Central memory CD4-positive, alpha-beta T cell (primary cell): ENCODE results near the gene ADAM10.
A peak's percentile ranks its signal among the peaks of the same experiment; 100 is the strongest.

Experiments
- DNase-seq: peaks from one replicate; pipeline ENCODE4 v3.0.0; 2022
- total RNA-seq, 3 experiments: gene quantifications; one replicate each; lab custom pipeline; 2026; lab: John Stamatoyannopoulos, UW

Gene ADAM10
- total RNA-seq, result 88.8 to 156 (median 149) reads per million in 3 experiments

- peak; percentile 93 for DNase-seq
Measured at GRCh38 chr15:58749532-58750337, at the start of gene ADAM10. TSS of gene ADAM10 (minus strand) at chr15:58749707. CDS start at chr15:58749534, 173 bp downstream.

GRCh38 chr15:58797505-58797904 is 48.0 kb upstream of the ADAM10 start:
- DNase-seq, result no peak

- no peak for DNase-seq
Measured at GRCh38 chr15:58795825-58796224, 46.3 kb upstream of the ADAM10 start.

GRCh38 chr15:58793862-58794261 is 44.4 kb upstream of the ADAM10 start:
- no peak for DNase-seq

GRCh38 chr15:58788056-58788710 is 38.7 kb upstream of the ADAM10 start:
- no peak for DNase-seq

- no peak for DNase-seq
Measured at GRCh38 chr15:58785355-58785754, 35.8 kb upstream of the ADAM10 start.

DNA sequence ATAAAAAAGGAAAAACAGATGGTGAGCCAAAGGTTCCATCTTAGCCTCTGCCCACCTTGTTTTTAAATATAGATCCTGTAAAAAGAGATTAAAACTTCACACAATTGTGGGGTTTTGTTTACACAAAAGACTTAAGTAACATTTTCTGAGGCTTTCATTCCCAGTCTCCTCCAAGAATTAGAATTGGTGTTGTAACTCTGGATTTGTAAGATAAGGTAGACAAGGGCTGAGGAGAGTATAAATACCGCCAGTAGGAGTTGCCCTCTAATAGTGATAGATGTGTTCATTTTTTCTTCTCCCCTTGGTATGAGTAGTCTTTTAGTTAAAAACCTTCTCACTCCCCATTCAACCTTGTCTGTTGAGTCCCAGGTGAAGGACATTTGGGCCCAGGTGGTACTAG is 30.0 kb upstream of the ADAM10 start:
- no peak for DNase-seq

DNA sequence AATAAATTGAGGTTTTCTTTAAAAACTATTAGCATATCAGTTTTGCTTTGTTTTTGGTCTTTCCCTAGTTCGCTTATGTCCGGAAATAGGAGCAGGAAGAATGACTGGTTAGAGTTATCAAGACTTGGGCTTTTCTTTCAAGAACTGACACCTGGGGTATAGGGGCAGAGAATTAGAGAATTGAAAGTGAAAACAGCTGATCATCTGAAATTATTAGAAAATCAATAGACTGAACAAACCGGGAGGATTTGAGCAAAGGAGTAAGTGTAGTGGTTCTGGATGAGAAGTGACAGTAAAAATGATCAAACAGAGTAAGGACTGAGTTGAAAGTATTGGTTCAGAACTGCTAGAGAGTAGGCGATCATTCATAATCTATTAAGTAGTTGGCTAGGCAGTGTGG is 27.6 kb upstream of the ADAM10 start:
- no peak for DNase-seq

DNA sequence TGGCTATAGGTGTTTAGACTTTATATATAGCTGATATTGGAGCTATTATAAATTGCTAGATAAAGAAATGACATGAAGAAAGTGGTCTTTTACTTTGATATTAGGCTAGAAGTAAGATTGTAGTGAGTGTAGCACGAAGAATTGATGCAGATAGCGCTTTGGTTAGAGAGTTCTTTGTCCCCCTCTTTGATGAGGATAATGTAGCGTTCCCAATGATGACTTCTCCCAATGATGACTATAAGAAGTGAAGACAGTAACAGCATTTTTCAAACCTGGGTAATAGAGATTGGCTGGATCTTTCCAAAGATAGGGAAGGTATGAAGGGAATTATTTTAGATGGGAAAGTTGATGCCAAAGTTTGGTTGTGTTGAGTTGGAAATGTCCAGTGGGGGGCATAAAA is 25.9 kb upstream of the ADAM10 start:
- DNase-seq, result no peak

GRCh38 chr15:58773024-58773423 is 23.5 kb upstream of the ADAM10 start:
- DNase-seq, result no peak

DNA sequence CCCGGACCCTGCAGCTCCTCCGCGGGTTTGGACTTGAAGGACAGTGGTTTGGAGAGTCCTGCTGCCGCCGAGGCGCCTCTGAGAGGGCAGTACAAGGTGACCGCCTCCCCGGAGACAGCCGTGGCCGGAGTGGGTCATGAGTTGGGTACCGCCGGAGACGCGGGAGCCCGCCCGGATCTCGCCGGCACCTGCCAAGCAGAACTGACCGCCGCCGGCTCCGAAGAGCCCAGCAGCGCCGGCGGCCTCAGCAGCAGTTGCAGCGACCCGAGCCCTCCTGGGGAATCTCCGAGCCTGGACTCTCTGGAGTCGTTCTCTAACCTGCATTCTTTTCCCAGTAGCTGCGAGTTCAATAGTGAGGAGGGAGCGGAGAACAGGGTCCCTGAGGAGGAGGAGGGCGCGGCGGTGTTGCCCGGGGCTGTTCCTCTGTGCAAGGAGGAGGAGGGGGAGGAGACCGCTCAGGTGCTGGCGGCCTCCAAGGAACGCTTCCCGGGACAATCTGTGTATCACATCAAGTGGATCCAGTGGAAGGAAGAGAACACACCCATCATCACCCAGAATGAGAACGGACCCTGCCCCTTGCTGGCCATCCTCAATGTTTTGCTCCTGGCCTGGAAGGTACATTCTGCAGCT is 22.2 kb upstream of the ADAM10 start:
- DNase-seq, result peak; percentile 13

DNA sequence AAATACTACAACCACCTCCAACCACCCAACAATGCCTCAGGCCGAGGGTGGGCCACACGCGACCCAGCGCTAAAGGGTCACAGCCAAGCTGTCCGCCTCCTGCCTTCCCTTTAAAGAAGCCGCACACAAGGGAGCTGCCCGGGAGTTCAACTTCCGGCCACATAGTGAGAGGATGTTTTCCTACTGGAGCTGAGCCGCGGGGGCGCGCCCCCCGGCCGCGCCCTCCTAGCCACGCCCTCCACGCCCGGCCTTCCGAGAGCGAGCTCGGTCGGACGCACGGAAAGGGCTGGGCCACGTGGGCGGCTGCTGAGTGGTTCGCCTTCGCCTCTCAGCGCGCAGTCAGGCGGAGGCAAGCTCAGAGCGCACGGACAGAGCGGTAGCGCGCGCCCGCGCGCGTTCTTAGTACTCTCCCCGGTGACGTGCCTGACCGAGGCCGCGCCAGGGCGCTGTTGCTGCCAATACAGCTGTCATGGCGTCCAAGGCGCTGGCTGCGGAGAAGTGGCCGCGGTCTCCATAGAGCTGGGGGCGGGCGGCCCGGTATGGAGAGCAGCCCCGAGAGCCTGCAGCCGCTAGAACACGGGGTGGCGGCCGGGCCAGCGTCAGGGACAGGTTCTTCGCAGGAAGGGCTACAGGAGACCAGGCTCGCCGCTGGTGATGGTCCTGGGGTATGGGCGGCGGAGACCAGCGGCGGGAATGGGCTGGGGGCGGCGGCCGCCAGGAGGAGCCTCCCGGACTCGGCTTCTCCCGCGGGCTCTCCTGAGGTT is 21.5 kb upstream of the ADAM10 start, which contains the start of gene MINDY2:
Gene MINDY2 (plus strand): TSS at position 446 of the 764 bp plus-strand sequence. CDS start 94 bp downstream, at position 540.
- DNase-seq, result peak; percentile 89

DNA sequence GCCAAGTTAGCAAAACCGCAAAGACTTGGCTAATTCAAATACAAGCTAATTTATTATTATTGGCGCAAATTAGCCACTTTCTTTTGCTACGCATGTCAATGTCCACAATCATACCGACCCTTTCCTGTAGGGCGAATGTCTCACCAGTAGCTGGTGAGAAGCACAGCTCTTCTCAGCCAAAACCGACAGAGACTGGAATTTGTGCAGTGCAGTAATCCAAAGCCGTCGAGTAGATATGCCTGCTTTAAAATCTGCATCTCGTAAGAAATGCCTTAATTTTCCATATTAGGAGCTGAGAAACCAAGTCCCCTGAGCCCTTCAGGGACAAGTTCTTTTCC is 21.0 kb upstream of the ADAM10 start:
- no peak for DNase-seq

DNA sequence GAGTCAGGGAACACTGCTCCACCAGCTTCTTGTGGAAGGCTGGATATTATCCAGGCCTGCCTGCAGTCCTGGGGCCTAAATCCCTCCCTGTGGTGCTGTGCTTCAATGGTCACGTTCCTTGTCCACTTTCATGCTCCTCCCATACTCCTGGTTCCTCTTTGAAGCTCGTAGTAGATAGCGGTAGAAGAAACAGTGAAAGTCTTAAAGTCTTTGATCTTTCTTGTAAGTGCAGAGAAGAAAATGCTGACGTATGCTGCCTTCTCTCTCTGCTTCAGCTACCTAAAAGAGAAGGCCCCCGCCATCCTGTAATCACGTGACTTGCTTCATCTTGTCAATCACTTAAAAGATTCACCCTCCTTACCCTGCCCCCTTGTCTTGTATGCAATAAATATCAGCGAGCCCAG is 19.1 kb upstream of the ADAM10 start:
- DNase-seq, result peak; percentile 27

DNA sequence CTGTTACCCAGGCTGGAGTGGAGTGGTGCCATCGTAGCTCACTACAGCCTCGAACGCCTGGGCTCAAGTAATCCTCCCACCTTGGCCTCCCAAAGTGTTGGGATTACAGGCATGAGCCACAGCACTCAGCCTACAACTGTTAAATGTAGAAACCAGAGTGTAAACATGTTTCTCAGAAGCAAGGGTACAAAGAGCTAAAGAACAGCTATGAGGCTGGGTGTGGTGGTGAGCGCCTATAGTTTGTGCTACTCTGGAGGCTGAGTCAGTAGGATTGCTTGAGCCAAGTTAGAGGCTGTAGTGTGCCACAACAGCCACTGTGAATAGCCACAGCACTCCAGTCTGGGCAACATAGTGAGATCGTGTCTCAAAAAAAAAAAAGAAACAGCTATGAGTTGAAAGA is 16.8 kb upstream of the ADAM10 start:
- DNase-seq, result no peak

DNA sequence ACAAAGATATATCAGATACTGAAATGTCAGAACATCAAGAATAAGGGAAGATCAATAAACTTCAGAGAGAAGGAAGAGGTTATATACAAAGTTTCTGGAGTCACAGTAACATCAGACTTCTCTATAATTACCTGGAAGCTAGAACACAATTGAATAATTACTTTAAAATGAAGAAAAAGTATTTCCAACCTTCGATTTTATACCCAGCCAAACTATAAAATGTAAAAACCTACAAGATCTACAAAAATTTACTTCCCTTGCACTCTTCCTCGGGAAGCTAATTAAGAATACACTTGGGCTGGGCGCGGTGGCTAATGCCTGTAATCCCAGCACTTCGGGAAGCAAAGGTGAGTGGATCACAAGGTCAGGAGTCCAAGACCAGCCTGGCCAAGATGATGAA is 15.0 kb upstream of the ADAM10 start:
- DNase-seq, result no peak

DNA sequence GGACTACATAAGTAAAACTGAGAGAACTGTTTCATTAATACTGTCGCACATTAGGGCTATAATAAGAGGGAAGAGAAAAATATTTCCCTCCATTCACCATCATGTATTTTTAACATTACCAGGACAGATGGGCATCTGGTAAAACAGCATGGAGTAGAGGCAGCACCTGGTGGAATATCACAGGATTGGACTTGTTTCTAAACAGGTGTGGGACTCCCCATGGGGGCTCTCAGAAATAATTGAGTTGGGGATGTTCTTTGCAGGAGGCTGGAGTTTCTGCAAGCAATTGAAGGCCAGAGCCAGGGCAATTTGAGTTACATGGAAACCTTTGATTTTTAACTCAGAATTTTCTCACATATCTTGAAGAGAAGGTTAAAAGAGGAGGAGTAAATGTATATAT is 13.2 kb upstream of the ADAM10 start:
- DNase-seq, result no peak

- no peak for DNase-seq
Measured at GRCh38 chr15:58762285-58762684, 12.8 kb upstream of the ADAM10 start.

- no peak for DNase-seq
Measured at GRCh38 chr15:58761010-58761388, 11.5 kb upstream of the ADAM10 start.

DNA sequence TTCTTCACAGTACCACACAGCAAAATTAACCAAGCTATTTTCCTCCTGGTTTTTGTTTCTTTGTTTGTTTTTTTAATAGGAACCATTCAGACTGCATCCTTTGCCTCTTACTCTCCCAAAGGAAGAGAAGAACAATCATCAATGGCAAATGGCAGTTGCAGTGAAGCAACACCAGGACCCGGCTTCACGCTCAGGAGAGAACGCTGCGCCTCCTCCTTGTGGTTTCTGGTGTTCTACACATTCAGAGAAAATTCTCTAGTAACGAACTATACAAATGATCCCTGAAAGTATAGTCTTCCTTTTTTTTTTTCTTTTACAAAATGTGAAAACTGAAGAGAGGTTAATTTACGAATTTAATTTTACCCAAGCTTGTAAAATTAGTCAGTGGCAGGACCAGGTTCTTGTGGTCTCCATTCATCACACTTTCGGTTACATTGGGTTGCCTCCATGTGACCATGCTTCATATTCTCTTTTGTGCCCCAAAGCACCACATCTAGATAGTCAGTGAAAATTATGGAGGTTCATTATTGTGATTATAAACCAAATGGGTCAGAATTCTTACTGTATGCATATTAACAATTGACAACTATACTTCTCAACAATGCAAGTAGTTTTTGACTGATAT is 11.0 kb upstream of the ADAM10 start:
- DNase-seq, result no peak

DNA sequence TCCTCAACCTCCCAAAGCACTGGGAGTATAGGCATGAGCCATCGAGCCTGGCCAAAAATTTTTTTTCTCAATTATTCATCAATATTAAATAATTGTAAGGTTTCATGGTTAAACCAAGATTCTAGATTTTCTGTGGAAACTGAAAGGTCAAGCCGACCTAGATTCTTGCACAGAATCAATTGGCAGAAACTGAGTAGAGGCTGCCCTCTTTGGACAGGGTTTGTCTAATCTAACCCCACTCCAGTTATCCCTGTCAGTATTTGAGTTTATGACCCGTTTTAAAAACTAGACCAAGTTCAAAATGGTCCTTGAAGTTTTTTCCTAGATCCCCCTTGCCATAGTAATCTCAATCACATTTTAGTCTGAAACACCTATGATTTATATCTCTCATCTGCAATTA is 8.6 kb upstream of the ADAM10 start:
- DNase-seq, result no peak

- no peak for DNase-seq
Measured at GRCh38 chr15:58755956-58756355, 6.4 kb upstream of the ADAM10 start.

DNA sequence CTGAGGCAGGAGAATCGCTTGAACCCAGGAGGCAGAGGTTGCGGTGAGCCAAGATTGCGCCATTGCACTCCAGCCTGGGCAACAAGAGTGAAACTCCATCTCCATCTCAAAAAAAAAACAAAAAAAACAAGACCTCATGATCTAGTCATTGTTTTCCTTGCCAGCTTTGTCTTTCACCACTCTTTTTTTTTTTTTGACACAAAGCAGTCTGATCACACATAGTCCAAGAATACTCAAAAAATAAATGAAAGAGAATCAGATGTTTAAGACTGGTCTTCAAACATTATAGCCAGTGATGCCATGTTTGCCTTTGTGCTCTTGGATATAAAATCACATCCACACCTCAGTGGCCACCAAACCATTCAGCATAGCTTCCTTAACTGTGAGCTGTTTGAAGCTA is 5.8 kb upstream of the ADAM10 start:
- DNase-seq, result no peak
